ENCODE data around the gene YEATS4.

DNA sequence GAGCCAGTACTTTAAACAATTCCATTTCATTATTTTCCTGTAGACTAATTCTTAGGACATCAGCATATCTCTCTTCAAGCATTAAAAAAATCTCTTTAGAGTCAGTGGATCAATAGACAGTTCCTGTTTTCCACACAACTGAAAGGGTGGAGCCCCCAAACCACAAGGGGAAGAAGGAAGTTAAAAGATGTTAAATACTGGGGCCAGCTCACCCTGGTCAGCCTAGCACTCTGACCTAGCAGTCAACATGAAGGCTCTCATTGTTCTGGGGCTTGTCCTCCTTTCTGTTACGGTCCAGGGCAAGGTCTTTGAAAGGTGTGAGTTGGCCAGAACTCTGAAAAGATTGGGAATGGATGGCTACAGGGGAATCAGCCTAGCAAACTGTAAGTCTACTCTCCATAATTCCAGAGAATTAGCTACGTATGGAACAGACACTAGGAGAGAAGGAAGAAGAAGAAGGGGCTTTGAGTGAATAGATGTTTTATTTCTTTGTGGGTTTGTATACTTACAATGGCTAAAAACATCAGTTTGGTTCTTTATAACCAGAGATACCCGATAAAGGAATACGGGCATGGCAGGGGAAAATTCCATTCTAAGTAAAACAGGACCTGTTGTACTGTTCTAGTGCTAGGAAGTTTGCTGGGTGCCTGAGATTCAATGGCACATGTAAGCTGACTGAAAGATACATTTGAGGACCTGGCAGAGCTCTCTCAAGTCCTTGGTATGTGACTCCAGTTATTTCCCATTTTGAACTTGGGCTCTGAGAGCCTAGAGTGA is 11.2 kb upstream of the YEATS4 start, which contains the start of gene LYZ:
- TF ChIP-seq CTCF (IDR thresholded peaks at IDR 0.05; ENCODE audit: poor library complexity): no peak
- TF ChIP-seq EZH2 (IDR thresholded peaks at IDR 0.05; ENCODE audit: borderline replicate concordance): no peak
- no peak for TF ChIP-seq EZH2phosphoT487 (IDR thresholded peaks at IDR 0.05; ENCODE audit: low read depth, severe bottlenecking, unreplicated experiment)
